ENCODE data around the gene CREBRF. TPM values are rescaled to one million over a fixed set of nuclear protein-coding genes. Genes with fewer than 3 reads are reported as not detected.
"Not testable (repeated sequence)": the region's sequence is repeated elsewhere in the genome, so short reads cannot be mapped to it uniquely, and the experiment has no call there.

CREBRF gene
- total and polyA plus RNA-seq, 5 donors, result 6.9 to 29.7 (median 24.8) TPM

DNA sequence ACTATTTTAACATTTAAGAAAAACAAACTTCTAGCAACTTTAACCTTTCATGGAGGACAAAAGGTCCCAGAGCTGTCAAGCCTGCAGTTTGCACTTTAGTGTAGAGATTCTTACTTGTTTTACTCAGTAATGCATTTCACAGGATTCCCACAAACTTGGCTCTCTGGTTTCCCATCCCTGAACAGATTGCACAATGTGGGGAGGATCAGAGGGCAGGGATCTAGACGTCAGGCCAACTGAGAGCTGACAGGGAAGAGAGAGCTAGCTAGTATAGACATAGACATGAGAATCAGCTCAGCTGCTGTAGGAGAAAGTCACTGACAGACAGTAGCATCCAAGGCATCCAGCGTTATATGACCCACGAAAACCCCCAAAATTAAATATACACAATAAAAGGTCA is 67.3 kb downstream of the CREBRF start:
- intact Hi-C loops (cut with DNase I), result no loop called here
- 77% methylated on average over 3 of the region's 3 CpGs for WGBS
- no peaks in the 10 kb centered on the region for H3K4me1 ChIP-seq (ENCODE audit: control insufficient read depth, insufficient read depth, low read length)
- H3K27ac ChIP-seq (ENCODE audit: low read length), result no peak overlapping the region
- H3K9me3 ChIP-seq (ENCODE audit: control insufficient read depth, low read length), result no peaks in the 10 kb centered on the region
- no peak for ATAC-seq
- no peaks in the 10 kb centered on the region for H3K27me3 ChIP-seq (ENCODE audit: control insufficient read depth, insufficient read depth)
- no peak for DNase-seq
- no peak overlapping the region for H3K4me3 ChIP-seq (ENCODE audit: low read length)

DNA sequence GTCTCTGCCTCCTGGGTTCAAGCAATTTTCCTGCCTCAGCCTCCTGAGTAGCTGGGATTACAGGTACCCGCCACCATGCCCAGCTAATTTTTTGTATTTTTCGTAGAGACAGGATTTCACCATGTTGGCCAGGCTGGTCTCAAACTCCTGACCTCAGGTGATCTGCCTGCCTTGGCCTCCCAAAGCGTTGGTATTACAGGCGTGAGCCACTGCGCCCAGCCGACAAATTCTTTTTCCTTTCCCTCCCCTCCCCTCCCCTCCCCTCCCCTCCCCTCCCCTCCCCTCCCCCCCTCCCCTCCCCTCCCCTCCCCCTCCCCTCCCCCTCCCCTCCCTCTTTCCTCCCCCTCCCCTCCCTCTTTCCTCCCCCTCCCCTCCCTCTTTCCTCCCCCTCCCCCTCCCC is 76.0 kb downstream of the CREBRF start:
- not testable (repeated sequence) for H3K4me3 ChIP-seq (ENCODE audit: low read length); H3K27me3 ChIP-seq (ENCODE audit: control insufficient read depth, insufficient read depth); ATAC-seq; H3K9me3 ChIP-seq (ENCODE audit: control insufficient read depth, low read length); H3K27ac ChIP-seq (ENCODE audit: low read length); H3K4me1 ChIP-seq (ENCODE audit: control insufficient read depth, insufficient read depth, low read length); DNase-seq
- intact Hi-C loops (cut with DNase I), result loop anchor here in 1 of 4 donors (10.0 kb wide), 1 partner anchor 147 kb away; the partner anchor contains the start of gene ATP6V0E1
- 92% methylated on average over 6 of the region's 6 CpGs for WGBS

DNA sequence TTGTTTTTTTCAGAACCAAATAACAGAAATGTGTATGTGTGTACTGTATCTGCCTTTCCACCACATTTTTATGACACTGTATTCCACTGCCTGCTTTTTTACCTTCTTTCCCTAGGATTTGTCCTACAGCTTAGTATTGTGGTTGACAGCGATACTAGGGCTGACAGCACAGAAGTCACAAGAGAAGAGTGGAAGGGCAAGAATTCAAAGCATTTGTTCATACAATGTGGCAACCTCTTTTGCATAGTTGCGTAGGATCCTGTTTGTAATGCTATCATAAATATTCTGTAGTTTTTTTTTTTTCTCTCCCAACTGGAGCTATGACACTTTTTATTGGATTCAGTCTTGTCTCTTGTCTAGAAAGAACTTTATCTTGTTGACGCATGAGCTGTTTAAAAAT is 82.6 kb downstream of the CREBRF start:
- Histone ChIP-seq H3K9me3 (ENCODE audit: control insufficient read depth, low read length) (no peaks in the 10 kb centered on the region), H3K4me1 (ENCODE audit: control insufficient read depth, insufficient read depth, low read length) (no peaks in the 10 kb centered on the region), H3K27me3 (ENCODE audit: control insufficient read depth, insufficient read depth) (no peaks in the 10 kb centered on the region), H3K4me3 (ENCODE audit: low read length) (no peak overlapping the region), H3K27ac (ENCODE audit: low read length) (no peak overlapping the region)
- ATAC-seq (no peak), DNase-seq (no peak)
- 87% methylated on average over 3 of the region's 3 CpGs for WGBS
- intact Hi-C loops (cut with DNase I), result loop anchor here in 1 of 4 donors (10.0 kb wide), 1 partner anchor 154 kb away; the partner anchor contains the start of gene ATP6V0E1

DNA sequence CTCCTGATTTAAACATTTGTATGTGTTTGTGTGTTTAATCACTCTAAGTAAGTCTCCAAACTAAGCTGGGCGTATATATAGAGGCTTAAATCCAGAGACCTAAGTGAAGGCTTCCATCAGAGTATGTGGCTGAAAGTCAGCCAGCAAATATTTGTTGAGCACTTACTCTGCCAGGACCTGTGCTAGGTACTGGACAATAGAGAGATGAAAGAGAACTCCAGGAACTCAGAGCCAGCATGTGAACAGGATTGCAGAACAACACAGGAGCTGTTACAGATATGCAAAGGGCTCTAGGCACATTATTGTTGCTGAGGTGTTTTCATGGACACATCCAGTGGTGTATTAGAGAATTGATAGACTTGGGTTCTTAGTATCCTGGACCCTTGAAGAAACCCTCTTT is 83.5 kb downstream of the CREBRF start:
- 88% methylated on average over 1 of the region's 1 CpG for WGBS
- Histone ChIP-seq H3K27ac (ENCODE audit: low read length) (no peak overlapping the region), H3K27me3 (ENCODE audit: control insufficient read depth, insufficient read depth) (no peaks in the 10 kb centered on the region), H3K9me3 (ENCODE audit: control insufficient read depth, low read length) (no peaks in the 10 kb centered on the region), H3K4me3 (ENCODE audit: low read length) (no peak overlapping the region), H3K4me1 (ENCODE audit: control insufficient read depth, insufficient read depth, low read length) (no peaks in the 10 kb centered on the region)
- no peak for DNase-seq
- no peak for ATAC-seq
- intact Hi-C loops (cut with DNase I), result loop anchor here in 1 of 4 donors (10.0 kb wide), 1 partner anchor 155 kb away; the partner anchor contains the start of gene ATP6V0E1

DNA sequence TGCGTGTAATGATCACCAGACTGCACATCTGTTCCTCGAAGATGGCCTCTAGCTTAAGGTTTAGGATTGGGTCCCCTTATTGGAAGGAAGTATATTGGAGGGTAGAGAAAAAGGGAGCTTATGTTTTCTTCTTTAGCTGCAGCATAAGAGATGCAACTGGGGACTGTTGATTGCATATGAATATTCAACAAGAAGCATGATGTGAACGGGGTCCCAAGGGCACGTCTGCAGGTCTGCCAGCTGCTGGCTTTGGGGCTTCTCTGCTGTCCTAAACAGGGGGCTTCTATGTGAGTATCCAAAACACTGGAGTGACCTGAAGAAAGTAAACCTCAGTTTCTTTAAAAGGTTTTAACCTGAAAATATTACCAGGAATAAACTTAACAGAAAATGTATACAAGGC is 84.6 kb downstream of the CREBRF start:
- ATAC-seq (no peak), DNase-seq (no peak)
- 61% methylated on average over 4 of the region's 4 CpGs for WGBS
- Histone ChIP-seq H3K4me1 (ENCODE audit: control insufficient read depth, insufficient read depth, low read length) (no peaks in the 10 kb centered on the region), H3K9me3 (ENCODE audit: control insufficient read depth, low read length) (no peaks in the 10 kb centered on the region), H3K27ac (ENCODE audit: low read length) (no peak overlapping the region), H3K4me3 (ENCODE audit: low read length) (no peak overlapping the region), H3K27me3 (ENCODE audit: control insufficient read depth, insufficient read depth) (no peaks in the 10 kb centered on the region)
- intact Hi-C loops (cut with DNase I), result no loop called here

DNA sequence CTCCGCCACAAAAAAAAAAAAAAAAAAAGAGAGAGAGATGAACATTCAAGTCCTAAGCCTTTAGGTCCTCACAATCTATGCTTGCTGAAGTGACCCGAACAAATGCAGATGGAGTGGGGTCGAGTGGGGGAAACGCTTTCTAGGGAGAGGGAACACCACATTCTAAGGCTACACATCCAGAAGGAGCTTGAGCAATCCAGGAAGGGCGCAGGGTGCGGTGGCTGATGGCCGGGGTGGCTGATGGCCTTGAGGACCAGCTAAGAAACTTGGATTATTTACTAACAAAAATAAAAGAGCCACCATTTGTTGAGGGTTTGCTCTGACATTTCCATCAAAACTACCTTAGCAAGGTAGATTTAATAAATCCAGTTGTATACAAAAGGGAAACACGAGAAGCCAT is 87.4 kb downstream of the CREBRF start:
- no peak overlapping the region for H3K27ac ChIP-seq (ENCODE audit: low read length)
- WGBS, result 90% methylated on average over 8 of the region's 8 CpGs
- no peak overlapping the region for H3K4me3 ChIP-seq (ENCODE audit: low read length)
- DNase-seq (no peak), ATAC-seq (no peak)
- no peaks in the 10 kb centered on the region for H3K9me3 ChIP-seq (ENCODE audit: control insufficient read depth, low read length)
- no peaks in the 10 kb centered on the region for H3K27me3 ChIP-seq (ENCODE audit: control insufficient read depth, insufficient read depth)
- H3K4me1 ChIP-seq (ENCODE audit: control insufficient read depth, insufficient read depth, low read length), result no peaks in the 10 kb centered on the region
- intact Hi-C loops (cut with DNase I), result no loop called here

DNA sequence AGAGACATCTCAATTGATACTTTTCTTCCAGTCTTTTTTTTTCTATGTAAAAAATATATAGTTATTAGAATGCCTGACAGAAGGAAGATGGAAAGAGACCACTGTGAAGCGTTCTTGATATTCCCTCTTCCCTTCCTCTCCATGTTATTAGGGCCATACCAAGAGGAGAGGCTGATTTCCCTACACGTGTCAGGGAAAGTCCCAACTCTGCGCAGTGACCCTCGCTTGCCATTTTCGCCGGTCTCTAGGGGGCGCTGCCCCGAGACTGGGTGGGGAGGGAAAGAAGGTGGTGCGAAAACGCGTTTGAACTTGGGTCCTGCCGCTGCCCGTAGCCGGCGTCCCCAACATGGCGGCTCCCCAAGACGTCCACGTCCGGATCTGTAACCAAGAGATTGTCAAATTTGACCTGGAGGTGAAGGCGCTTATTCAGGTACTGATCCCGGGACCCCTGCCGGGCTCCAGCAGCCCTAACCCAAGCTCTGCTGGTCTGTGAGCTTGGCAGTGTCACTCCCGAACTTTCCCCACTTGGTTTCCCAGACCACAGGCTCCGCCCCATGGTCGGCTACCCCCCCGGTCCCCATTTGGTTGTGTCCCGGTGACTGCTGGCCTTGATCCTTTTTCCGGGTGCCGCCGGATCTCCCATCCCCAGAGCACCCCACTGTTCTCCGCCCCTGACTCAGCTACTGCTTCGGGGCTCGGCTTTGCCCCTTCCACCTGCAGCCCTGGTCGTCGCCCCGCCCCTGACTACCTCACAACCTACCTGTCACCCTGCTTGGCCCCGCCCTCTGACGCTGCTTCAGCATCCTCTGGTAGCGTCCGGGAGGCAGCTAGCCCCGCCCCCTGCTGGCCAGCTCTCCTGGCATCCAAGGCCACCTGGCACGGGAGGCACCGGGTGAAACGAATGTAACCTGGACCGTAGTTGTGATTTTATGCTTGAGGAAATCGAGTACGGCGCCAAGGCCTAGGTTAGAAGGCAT is 88.3 kb downstream of the CREBRF start, which contains the start of gene BNIP1:
BNIP1 (plus strand) TSS at position 332 of the 977 bp plus-strand sequence; CDS start at position 347, 15 bp downstream.
- Histone ChIP-seq H3K4me1 (ENCODE audit: control insufficient read depth, insufficient read depth, low read length) (no peaks in the 10 kb centered on the region), H3K9me3 (ENCODE audit: control insufficient read depth, low read length) (no peaks in the 10 kb centered on the region), H3K4me3 (ENCODE audit: low read length) (peak within 1 kb of the TSS; percentile 82), H3K27me3 (ENCODE audit: control insufficient read depth, insufficient read depth) (no peaks in the 10 kb centered on the region), H3K27ac (ENCODE audit: low read length) (peak within 1 kb of the TSS; percentile 72)
- DNase-seq (peak; percentile 96 to 98 (median 98)), ATAC-seq (peak; percentile 91 to 93)
- under 1% methylated on average over 48 of the region's 48 CpGs for WGBS
- intact Hi-C loops (cut with DNase I), result no loop called here

DNA sequence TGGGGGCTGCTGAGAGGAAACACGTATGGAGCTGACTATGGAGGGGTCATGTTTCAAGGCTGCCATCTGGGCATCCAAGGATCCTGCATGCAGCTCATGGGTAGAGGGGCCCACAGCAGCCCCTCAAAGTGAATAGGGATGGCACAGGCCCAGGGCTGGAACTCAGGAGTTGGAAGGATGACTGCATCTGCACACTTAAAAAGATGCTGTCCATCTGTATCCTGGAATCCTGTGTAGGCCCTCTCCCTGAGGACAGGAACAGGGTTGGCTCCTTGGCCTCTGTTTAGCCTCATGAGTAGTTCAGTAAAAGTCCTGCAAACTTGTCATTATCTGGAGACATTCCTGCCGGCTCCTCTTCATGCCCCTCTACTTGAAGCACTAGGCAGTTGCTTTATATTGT is 92.2 kb downstream of the CREBRF start:
- DNase-seq (no peak), ATAC-seq (no peak)
- 69% methylated on average over 2 of the region's 2 CpGs for WGBS

DNA sequence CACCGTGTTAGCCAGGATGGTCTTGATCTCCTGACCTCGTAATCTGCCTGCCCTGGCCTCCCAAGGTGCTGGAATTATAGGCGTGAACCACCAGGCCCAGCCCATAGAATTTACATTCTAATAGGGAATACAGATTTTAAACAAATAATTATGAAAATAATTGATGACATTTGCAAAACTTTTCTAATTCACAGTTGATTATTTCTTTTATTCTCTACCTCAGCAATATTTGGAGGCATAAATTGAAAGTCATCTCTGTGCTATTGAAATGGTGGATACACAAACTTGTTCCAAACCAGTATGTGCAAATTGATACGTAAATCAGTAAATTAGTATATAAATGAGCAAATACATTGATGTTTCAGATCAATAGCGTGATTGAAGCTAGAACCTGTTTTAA is 96.4 kb downstream of the CREBRF start:
- Histone ChIP-seq H3K4me1 (ENCODE audit: control insufficient read depth, insufficient read depth, low read length) (no peaks in the 10 kb centered on the region), H3K27me3 (ENCODE audit: control insufficient read depth, insufficient read depth) (no peaks in the 10 kb centered on the region), H3K4me3 (ENCODE audit: low read length) (no peak overlapping the region), H3K27ac (ENCODE audit: low read length) (no peak overlapping the region), H3K9me3 (ENCODE audit: control insufficient read depth, low read length) (no peaks in the 10 kb centered on the region)
- ATAC-seq (no peak), DNase-seq (no peak)
- intact Hi-C loops (cut with DNase I), result loop anchor here in 1 of 4 donors (10.0 kb wide), 1 partner anchor 148 kb away; no protein-coding TSS in a partner anchor
- WGBS, result 93% methylated on average over 5 of the region's 5 CpGs

More for the DNA sequence above, 92.2 kb downstream of the CREBRF start:
- no peak overlapping the region for H3K27ac ChIP-seq (ENCODE audit: low read length)
- no peaks in the 10 kb centered on the region for H3K4me1 ChIP-seq (ENCODE audit: control insufficient read depth, insufficient read depth, low read length)
- intact Hi-C loops (cut with DNase I), result no loop called here
- no peaks in the 10 kb centered on the region for H3K27me3 ChIP-seq (ENCODE audit: control insufficient read depth, insufficient read depth)
- no peaks in the 10 kb centered on the region for H3K9me3 ChIP-seq (ENCODE audit: control insufficient read depth, low read length)
- no peak overlapping the region for H3K4me3 ChIP-seq (ENCODE audit: low read length)

DNA sequence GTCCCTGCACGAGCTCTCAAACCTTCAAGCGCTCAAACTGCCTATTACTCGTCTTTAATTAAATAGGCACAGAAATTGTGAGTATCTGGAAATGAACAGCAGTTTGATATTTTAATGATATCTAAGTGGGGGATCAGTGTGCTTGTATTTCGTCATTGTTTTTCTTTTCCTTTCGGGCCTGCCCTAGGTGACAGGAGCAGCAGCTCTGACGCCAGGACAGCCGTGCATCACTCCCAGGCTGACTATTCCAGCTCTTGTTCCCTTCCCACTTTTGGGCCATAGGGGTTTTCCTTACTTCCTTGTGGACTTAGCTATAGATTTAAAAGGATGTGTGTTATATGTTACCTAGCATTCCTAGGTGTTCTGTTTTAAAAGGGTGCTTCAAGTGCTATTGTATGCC is 97.7 kb downstream of the CREBRF start:
- no peaks in the 10 kb centered on the region for H3K9me3 ChIP-seq (ENCODE audit: control insufficient read depth, low read length)
- intact Hi-C loops (cut with DNase I), result loop anchor here in 1 of 4 donors (10.0 kb wide), 1 partner anchor 149 kb away; no protein-coding TSS in a partner anchor
- 89% methylated on average over 7 of the region's 7 CpGs for WGBS

DNA sequence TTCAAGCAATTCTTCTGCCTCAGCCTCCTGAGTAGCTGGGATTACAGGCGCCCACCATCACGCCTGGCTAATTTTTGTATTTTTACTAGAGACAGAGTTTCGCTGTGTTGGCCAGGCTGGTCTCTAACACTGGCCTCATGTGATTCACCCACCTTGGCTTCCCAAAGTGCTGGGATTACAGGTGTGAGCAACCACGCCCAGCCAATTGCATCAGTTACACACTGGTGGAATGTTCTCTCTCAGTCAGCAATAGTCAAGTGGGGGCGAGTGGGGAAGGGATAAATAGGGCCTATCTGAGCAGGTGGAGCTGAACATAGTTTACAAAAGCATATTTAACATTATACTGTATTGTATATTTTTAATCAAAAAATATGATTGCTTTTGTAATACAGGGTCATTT is 98.5 kb downstream of the CREBRF start:
- not testable (repeated sequence) for H3K4me1 ChIP-seq (ENCODE audit: control insufficient read depth, insufficient read depth, low read length); ATAC-seq; DNase-seq; H3K27ac ChIP-seq (ENCODE audit: low read length); H3K4me3 ChIP-seq (ENCODE audit: low read length); H3K27me3 ChIP-seq (ENCODE audit: control insufficient read depth, insufficient read depth); H3K9me3 ChIP-seq (ENCODE audit: control insufficient read depth, low read length)
- 96% methylated on average over 5 of the region's 5 CpGs for WGBS
- intact Hi-C loops (cut with DNase I), result loop anchor here in 1 of 4 donors (10.0 kb wide), 1 partner anchor 150 kb away; no protein-coding TSS in a partner anchor

More for the DNA sequence above, 97.7 kb downstream of the CREBRF start:
- Histone ChIP-seq H3K27me3 (ENCODE audit: control insufficient read depth, insufficient read depth) (no peaks in the 10 kb centered on the region), H3K4me3 (ENCODE audit: low read length) (no peak overlapping the region), H3K4me1 (ENCODE audit: control insufficient read depth, insufficient read depth, low read length) (no peaks in the 10 kb centered on the region), H3K27ac (ENCODE audit: low read length) (no peak overlapping the region)
- no peak for ATAC-seq
- DNase-seq, result no peak
